HCT116 (cell line): ENCODE measurements around the gene HGFAC. TPM values are rescaled to one million over a fixed set of nuclear protein-coding genes. Genes with fewer than 3 reads are reported as not detected.

ENCODE experiments used
- ATAC-seq: fragments of 200-7000 bp; cut with Tn5 transposase; 2 replicates; pipeline ENCODE4 v1.9.1; 2020; ENCODE audit warnings: mild to moderate bottlenecking, moderate library complexity
- BruUV-seq: library from RNA; stranded (reverse); fragments of 400-500 nt; replicated peaks from 2 replicates; lab custom pipeline; 2021; lab: Mats Ljungman, UMichigan
- CTCF ChIA-PET: fragments of 300-600 bp; sonication (Branson Sonifier 250); formaldehyde crosslinking; loops from one replicate; lab custom pipeline; 2021; ENCODE audit warnings: antibody characterized with exemption; lab: Charles Lee
- POLR2A ChIA-PET: fragments of 300-600, 350-600 bp; sonication (Branson Sonifier 250); formaldehyde crosslinking; loops from one replicate; lab custom pipeline; 2021; ENCODE audit warnings: antibody characterized with exemption; lab: Charles Lee
- RAD21 ChIA-PET, 2 experiments: fragments of 300-600 bp; sonication (Branson Sonifier 250); formaldehyde crosslinking; loops; one replicate each; lab custom pipeline; 2023; ENCODE audit warnings: low total read pairs in 2 of 2; ENCODE audit not compliant: uncharacterized antibody in 2 of 2, unreplicated experiment in 2 of 2, low non-redundant PET in 1 of 2; lab: Charles Lee
- DNase-seq: peaks from one replicate; pipeline ENCODE4 v3.0.0-alpha.2; 2010; ENCODE audit warnings: low read depth, low spot score
- H2AFZ ChIP-seq: fragments of 200-600 bp; shearing (Covaris generic), sonication (generic); 2 replicates; pipeline ENCODE4 v1.6.1; 2017; ENCODE audit warnings: low read depth, mixed run types, mixed read lengths, antibody characterized with exemption, low read length; ENCODE audit not compliant: poor library complexity, severe bottlenecking
- H3K27ac ChIP-seq: 2 replicates; pipeline ENCODE4 v1.5.1; 2012; ENCODE audit warnings: low read depth, low read length
- H3K27me3 ChIP-seq: fragments of 200-600 bp; sonication (generic); 2 replicates; pipeline ENCODE4 v1.6.1; 2016; ENCODE audit warnings: mixed run types, low read length, mixed read lengths; ENCODE audit not compliant: insufficient read depth
- H3K36me3 ChIP-seq, 2 experiments: fragments of 200-500 bp in 1 of 2; fragments of 200-600 bp in 1 of 2; sonication (Bioruptor generic) in 1 of 2; sonication (generic) in 1 of 2; 2 replicates each; pipeline versions ENCODE4 v1.5.1 to v1.6.1; 2014 to 2016; ENCODE audit warnings: low read length in 2 of 2, inconsistent platforms in 1 of 2, mixed read lengths in 1 of 2, mixed run types in 1 of 2; ENCODE audit not compliant: insufficient read depth in 2 of 2, control insufficient read depth in 1 of 2
- H3K4me1 ChIP-seq, 2 experiments: fragments of 200-600 bp in 1 of 2; sonication (generic) in 1 of 2; 2 replicates each; pipeline versions ENCODE4 v1.5.1 to v1.6.1; 2012 to 2017; ENCODE audit warnings: low read length in 2 of 2, inconsistent platforms in 1 of 2, mild to moderate bottlenecking in 1 of 2, mixed read lengths in 1 of 2, mixed run types in 1 of 2, moderate library complexity in 1 of 2; ENCODE audit not compliant: insufficient read depth in 2 of 2, control insufficient read depth in 1 of 2
- H3K4me2 ChIP-seq: fragments of 200-600 bp; sonication (generic); 2 replicates; pipeline ENCODE4 v1.6.1; 2017; ENCODE audit warnings: mixed run types, low read length, mixed read lengths
- H3K4me3 ChIP-seq, 2 experiments: fragments of 200-600 bp in 1 of 2; sonication (generic) in 1 of 2; replicated peaks in 1 of 2; 2 replicates each; pipeline ENCODE4 v1.5.1; 2011 to 2016; ENCODE audit warnings: low read length in 2 of 2, control low read depth in 1 of 2, low read depth in 1 of 2, mild to moderate bottlenecking in 1 of 2, mixed read lengths in 1 of 2, mixed run types in 1 of 2
- H3K79me2 ChIP-seq: fragments of 200-600 bp; sonication (generic); 2 replicates; pipeline ENCODE4 v1.6.1; 2017; ENCODE audit warnings: mild to moderate bottlenecking, mixed run types, low read length, moderate library complexity, mixed read lengths; ENCODE audit not compliant: insufficient read depth
- H3K9ac ChIP-seq: fragments of 200-600 bp; sonication (generic); 2 replicates; pipeline ENCODE4 v1.6.1; 2016; ENCODE audit warnings: low read length, mixed read lengths
- H3K9me2 ChIP-seq: fragments of 200-600 bp; sonication (generic), shearing (Covaris generic); 2 replicates; pipeline ENCODE4 v1.6.1; 2017; ENCODE audit warnings: mixed run types, mild to moderate bottlenecking, moderate library complexity; ENCODE audit not compliant: insufficient read depth
- H3K9me3 ChIP-seq, 2 experiments: fragments of 200-500 bp in 1 of 2; fragments of 200-600 bp in 1 of 2; sonication (Bioruptor generic) in 1 of 2; sonication (generic) in 1 of 2; 2 replicates each; pipeline ENCODE4 v1.6.1; 2014 to 2017; ENCODE audit warnings: low read length in 2 of 2, mixed read lengths in 2 of 2, inconsistent platforms in 1 of 2, low read depth in 1 of 2, mild to moderate bottlenecking in 1 of 2, mixed run types in 1 of 2, moderate library complexity in 1 of 2; ENCODE audit not compliant: control insufficient read depth in 1 of 2, insufficient read depth in 1 of 2
- H4K20me1 ChIP-seq: fragments of 200-600 bp; sonication (generic), shearing (Covaris generic); 2 replicates; pipeline ENCODE4 v1.6.1; 2017; ENCODE audit warnings: mixed run types, mild to moderate bottlenecking, moderate library complexity; ENCODE audit not compliant: insufficient read depth
- CEBPB ChIP-seq: IDR thresholded peaks from 2 replicates; pipeline ENCODE4 v1.6.1; 2012; ENCODE audit warnings: low read depth
- ELF1 ChIP-seq: IDR thresholded peaks from 2 replicates; pipeline ENCODE4 v1.6.1; 2012; ENCODE audit warnings: low read depth, borderline replicate concordance
- JUND ChIP-seq: IDR thresholded peaks from 2 replicates; pipeline ENCODE4 v1.6.1; 2012
- POLR2AphosphoS5 ChIP-seq: IDR thresholded peaks from 2 replicates; pipeline ENCODE4 v1.6.1; 2011; ENCODE audit warnings: mild to moderate bottlenecking, low read depth, low read length, moderate library complexity
- SP1 ChIP-seq: IDR thresholded peaks from 2 replicates; pipeline ENCODE4 v1.6.1; 2012; ENCODE audit warnings: low read depth
- YY1 ChIP-seq: IDR thresholded peaks from 2 replicates; pipeline ENCODE4 v1.6.1; 2011; ENCODE audit warnings: low read length, low read depth, moderate library complexity, mild to moderate bottlenecking; ENCODE audit not compliant: insufficient replicate concordance; ENCODE audit errors: extremely low read depth
- ZFX ChIP-seq: fragments of 450-650 bp; IDR thresholded peaks from 2 replicates; pipeline ENCODE4 v1.6.1; 2017
- intact Hi-C: fragments of 100-400 bp; cut with micrococcal nuclease; formaldehyde crosslinking; loops from 2 replicates; pipeline ENCODE4 v1.10.0; 2022
- total RNA-seq: library from RNA; stranded (reverse); gene quantifications from one replicate; pipeline ENCODE4 v1.2.1, GENCODE V29; 2021; ENCODE audit not compliant: unreplicated experiment

The HGFAC gene
- total RNA-seq, 1 experiment from 2014 or later = 1.1 TPM

- no TSS peak for BruUV-seq
- no peak overlapping the region for H2AFZ ChIP-seq
Observed at GRCh38 chr4:3430524-3430923, 11.2 kb upstream of the HGFAC start.

GRCh38 chr4:3431446-3431993 is 10.2 kb upstream of the HGFAC start:
- H2AFZ ChIP-seq = no peak overlapping the region
- no peaks in the 10 kb centered on the region for H3K9me2 ChIP-seq
- no TSS peak for BruUV-seq
- no peaks in the 10 kb centered on the region for H4K20me1 ChIP-seq
- H3K27ac ChIP-seq = no peak overlapping the region
- H3K9me3 ChIP-seq = no peaks in the 10 kb centered on the region
- intact Hi-C loops = no loop called here
- RAD21 ChIA-PET = no interaction called here
- no peak overlapping the region for H3K9ac ChIP-seq
- no peak overlapping the region for H3K4me3 ChIP-seq
- DNase-seq (no peak), ATAC-seq (no peak)
- TF ChIP-seq SP1 (no peak), CEBPB (no peak)
- no peaks in the 10 kb centered on the region for H3K79me2 ChIP-seq
- no peaks in the 10 kb centered on the region for H3K27me3 ChIP-seq
- CTCF ChIA-PET = no interaction called here
- POLR2A ChIA-PET = no interaction called here
- no peak overlapping the region for H3K4me2 ChIP-seq
- H3K36me3 ChIP-seq = no peaks in the 10 kb centered on the region
- peaks cover 7 to 10% of the 10 kb centered on the region in 2 experiments for H3K4me1 ChIP-seq

More at GRCh38 chr4:3430524-3430923, 11.2 kb upstream of the HGFAC start:
- RAD21 ChIA-PET = no interaction called here
- CTCF ChIA-PET = interaction anchor here (1.0 to 2.0 kb wide), 2 partner anchors 12 to 84 kb away, joined by 3 to 4 read pairs; no protein-coding TSS in a partner anchor
- ATAC-seq (no peak), DNase-seq (no peak)
- H3K4me1 ChIP-seq = peaks cover 0 to under 1% of the 10 kb centered on the region in 2 experiments; a peak in 1 of 4 replicates
- no peak overlapping the region for H3K9ac ChIP-seq
- H3K79me2 ChIP-seq = no peaks in the 10 kb centered on the region
- H3K27me3 ChIP-seq = no peaks in the 10 kb centered on the region
- H4K20me1 ChIP-seq = no peaks in the 10 kb centered on the region
- no peak overlapping the region for H3K4me2 ChIP-seq
- H3K4me3 ChIP-seq = no peak overlapping the region
- no peaks in the 10 kb centered on the region for H3K36me3 ChIP-seq
- intact Hi-C loops = no loop called here
- POLR2A ChIA-PET = no interaction called here
- no peak for TF ChIP-seq YY1
- no peak for TF ChIP-seq JUND
- no peak for TF ChIP-seq ELF1
- no peak for TF ChIP-seq ZFX
- TF ChIP-seq POLR2AphosphoS5 = no peak
- no peak for TF ChIP-seq SP1
- H3K9me2 ChIP-seq = no peaks in the 10 kb centered on the region
- H3K27ac ChIP-seq = no peak overlapping the region
- no peaks in the 10 kb centered on the region for H3K9me3 ChIP-seq
